GM12892 (cell line): ENCODE results near the gene ZNF777.

Experiments used
- POLR2A ChIP-seq: IDR thresholded peaks from 2 replicates; pipeline ENCODE4 v1.6.1; 2011; ENCODE audit warnings: low read depth, low read length, control low read depth
- POLR2AphosphoS5 ChIP-seq: IDR thresholded peaks from 2 replicates; pipeline ENCODE4 v1.6.1; 2011; ENCODE audit warnings: low read depth, low read length, control low read depth
- TAF1 ChIP-seq: IDR thresholded peaks from 2 replicates; pipeline ENCODE4 v1.6.1; 2011; ENCODE audit warnings: low read depth, mild to moderate bottlenecking, control low read depth, low read length, borderline replicate concordance

DNA sequence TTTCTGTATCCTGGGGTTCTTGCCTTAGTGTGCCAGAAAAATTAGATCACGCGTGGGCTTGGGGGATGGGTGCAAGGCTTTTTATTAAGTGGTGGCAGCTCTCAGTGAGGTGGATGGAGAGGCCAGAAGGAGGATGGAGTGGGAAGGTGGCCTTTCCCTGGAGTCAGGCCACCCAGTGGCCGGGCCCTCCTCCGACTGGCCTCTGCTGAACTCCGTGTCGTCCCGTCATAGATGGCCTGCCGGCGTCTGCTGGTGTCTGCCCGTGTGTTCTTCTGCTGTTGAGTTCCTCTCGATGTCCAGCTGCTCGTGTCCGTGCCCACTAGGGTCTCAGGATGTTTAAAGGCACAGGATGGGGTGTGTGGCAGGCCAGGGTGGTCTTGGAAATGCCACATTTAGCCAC lies 40.8 kb upstream of the ZNF777 start:
- TF ChIP-seq POLR2AphosphoS5 (no peak), TAF1 (no peak), POLR2A (no peak)
